HEK293 (cell line): ENCODE results near the gene SNX5.

Experiments used
- CTCF ChIA-PET: fragments of 350-600 bp; formaldehyde crosslinking; extraction: SDS; loops from one replicate; lab custom pipeline; 2021; ENCODE audit warnings: antibody characterized with exemption; lab: Yijun Ruan, JAX
- POLR2A ChIA-PET: fragments of 300-600 bp; formaldehyde crosslinking; extraction: SDS; loops from one replicate; lab custom pipeline; 2020; ENCODE audit warnings: antibody characterized with exemption, inconsistent platforms; lab: Yijun Ruan, JAX
- H3K27ac ChIP-seq: fragments of 200-500 bp; sonication (Bioruptor generic); 2 replicates; pipeline ENCODE4 v1.5.1; 2014; ENCODE audit warnings: low read depth, low read length, control low read depth, inconsistent platforms; ENCODE audit errors: extremely low read depth
- H3K36me3 ChIP-seq, 2 experiments: fragments of 200-500 bp in 1 of 2; sonication (Bioruptor generic) in 1 of 2; 1 replicate in 1 of 2; 2 replicates in 1 of 2; pipeline ENCODE4 v1.5.1; 2014 to 2017; ENCODE audit warnings: inconsistent platforms in 2 of 2, low read length in 2 of 2; ENCODE audit not compliant: control insufficient read depth in 2 of 2, insufficient read depth in 1 of 2
- H3K4me1 ChIP-seq: fragments of 200-500 bp; sonication (Bioruptor generic); 2 replicates; pipeline ENCODE4 v1.5.1; 2014; ENCODE audit warnings: mild to moderate bottlenecking, low read length, inconsistent platforms; ENCODE audit not compliant: control insufficient read depth, insufficient read depth
- H3K4me3 ChIP-seq: 2 replicates; pipeline ENCODE4 v1.5.1; 2011; ENCODE audit warnings: low read depth, mild to moderate bottlenecking, control low read depth, low read length, moderate library complexity
- H3K9me3 ChIP-seq: fragments of 200-500 bp; sonication (Bioruptor generic); 2 replicates; pipeline ENCODE4 v1.5.1; 2014; ENCODE audit warnings: low read depth, low read length, inconsistent platforms; ENCODE audit not compliant: control insufficient read depth, insufficient read depth
- FEZF1 ChIP-seq: fragments of 450-650 bp; formaldehyde crosslinking; IDR thresholded peaks from 2 replicates; pipeline ENCODE4 v1.5.1; 2016; ENCODE audit warnings: missing biosample characterization, missing genetic modification characterization
- GLI2 ChIP-seq: fragments of 450-650 bp; formaldehyde crosslinking; IDR thresholded peaks from 2 replicates; pipeline ENCODE4; 2017; ENCODE audit warnings: missing biosample characterization, missing genetic modification characterization, low read depth, borderline replicate concordance
- GLIS1 ChIP-seq: fragments of 450-650 bp; formaldehyde crosslinking; IDR thresholded peaks from 2 replicates; pipeline ENCODE4 v1.5.1; 2016; ENCODE audit warnings: missing biosample characterization, missing genetic modification characterization
- KLF9 ChIP-seq: fragments of 450-650 bp; formaldehyde crosslinking; IDR thresholded peaks from 2 replicates; pipeline ENCODE4 v1.5.1; 2016; ENCODE audit warnings: missing biosample characterization, missing genetic modification characterization, low read depth
- SETDB1 ChIP-seq: IDR thresholded peaks from one replicate; pipeline ENCODE4 v1.6.1; 2017; ENCODE audit warnings: mild to moderate bottlenecking, low read length, moderate library complexity, mixed read lengths; ENCODE audit not compliant: insufficient read length
- YY2 ChIP-seq: fragments of 450-650 bp; formaldehyde crosslinking; IDR thresholded peaks from 2 replicates; pipeline ENCODE4 v1.5.1; 2016; ENCODE audit warnings: missing biosample characterization, missing genetic modification characterization
- ZBTB21 ChIP-seq: fragments of 450-650 bp; formaldehyde crosslinking; IDR thresholded peaks from 2 replicates; pipeline ENCODE4 v1.5.1; 2017; ENCODE audit warnings: missing biosample characterization, missing genetic modification characterization
- ZBTB7A ChIP-seq: fragments of 450-650 bp; formaldehyde crosslinking; IDR thresholded peaks from 2 replicates; pipeline ENCODE4 v1.5.1; 2016; ENCODE audit warnings: low read depth, missing biosample characterization, missing genetic modification characterization
- ZNF112 ChIP-seq: fragments of 450-650 bp; formaldehyde crosslinking; IDR thresholded peaks from 2 replicates; pipeline ENCODE4 v1.5.0; 2017; ENCODE audit warnings: missing biosample characterization, missing genetic modification characterization
- ZNF23 ChIP-seq: fragments of 450-650 bp; formaldehyde crosslinking; IDR thresholded peaks from 2 replicates; pipeline ENCODE4 v1.5.1; 2016; ENCODE audit warnings: missing biosample characterization, missing genetic modification characterization, borderline replicate concordance
- ZNF248 ChIP-seq: fragments of 450-650 bp; formaldehyde crosslinking; IDR thresholded peaks from 2 replicates; pipeline ENCODE4 v1.5.1; 2017; ENCODE audit warnings: missing biosample characterization, missing genetic modification characterization
- ZNF26 ChIP-seq: fragments of 450-650 bp; formaldehyde crosslinking; IDR thresholded peaks from 2 replicates; pipeline ENCODE4 v1.5.1; 2016; ENCODE audit warnings: missing biosample characterization, missing genetic modification characterization
- ZNF311 ChIP-seq: fragments of 450-650 bp; formaldehyde crosslinking; IDR thresholded peaks from 2 replicates; pipeline ENCODE4 v1.5.1; 2017; ENCODE audit warnings: missing biosample characterization, missing genetic modification characterization, borderline replicate concordance
- ZNF366 ChIP-seq: fragments of 450-650 bp; formaldehyde crosslinking; conservative IDR thresholded peaks from 2 replicates; pipeline ENCODE4 v1.5.1; 2016; ENCODE audit warnings: missing biosample characterization, missing genetic modification characterization
- ZNF391 ChIP-seq: fragments of 450-650 bp; formaldehyde crosslinking; IDR thresholded peaks from 2 replicates; pipeline ENCODE4 v1.5.1; 2016; ENCODE audit warnings: low read depth, missing biosample characterization, missing genetic modification characterization, borderline replicate concordance
- ZNF449 ChIP-seq: fragments of 450-650 bp; formaldehyde crosslinking; IDR thresholded peaks from 2 replicates; pipeline ENCODE4 v1.5.1; 2017; ENCODE audit warnings: missing biosample characterization, mild to moderate bottlenecking, missing genetic modification characterization, moderate library complexity
- ZNF518A ChIP-seq: fragments of 450-650 bp; formaldehyde crosslinking; conservative IDR thresholded peaks from 2 replicates; pipeline ENCODE4 v1.5.1; 2016; ENCODE audit warnings: low read depth, missing biosample characterization, missing genetic modification characterization
- ZNF701 ChIP-seq: fragments of 450-650 bp; formaldehyde crosslinking; IDR thresholded peaks from 2 replicates; pipeline ENCODE4 v1.5.1; 2016; ENCODE audit warnings: missing biosample characterization, missing genetic modification characterization
- ZNF785 ChIP-seq: fragments of 450-650 bp; formaldehyde crosslinking; IDR thresholded peaks from 2 replicates; pipeline ENCODE4 v1.5.1; 2016; ENCODE audit warnings: missing biosample characterization, missing genetic modification characterization
- ZNF791 ChIP-seq: fragments of 450-650 bp; formaldehyde crosslinking; IDR thresholded peaks from 2 replicates; pipeline ENCODE4 v1.5.1; 2016; ENCODE audit warnings: missing biosample characterization, missing genetic modification characterization

SNX5 gene

GRCh38 chr20:17953935-17954334 is 14.7 kb downstream of the SNX5 start:
- Histone ChIP-seq H3K36me3 (peaks cover 36 to 92% of the 10 kb centered on the region in 2 experiments), H3K4me1 (peaks cover 5% of the 10 kb centered on the region; the same call in 1 of the 2 replicates), H3K27ac (no peak overlapping the region), H3K4me3 (no peak overlapping the region), H3K9me3 (no peaks in the 10 kb centered on the region)
- ChIA-PET POLR2A (no interaction called here), CTCF (interaction anchor here (0.5 to 1.6 kb wide), 3 partner anchors 15 to 56 kb away, joined by 3 to 10 read pairs (median 4); no protein-coding TSS in a partner anchor)
- TF ChIP-seq ZNF791 (tag by site-specific recombination) (no peak), ZNF23 (tag by site-specific recombination) (no peak), ZBTB21 (no peak)
- TF ChIP-seq, all 188 proteins: peak for 0

GRCh38 chr20:17952692-17953684 is 15.6 kb downstream of the SNX5 start:
- H3K27ac ChIP-seq, result no peak overlapping the region
- CTCF ChIA-PET, result interaction anchor here (0.7 to 1.6 kb wide), 2 partner anchors 14 to 335 kb away, joined by 3 to 10 read pairs; no protein-coding TSS in a partner anchor
- H3K4me3 ChIP-seq, result no peak overlapping the region
- no peaks in the 10 kb centered on the region for H3K9me3 ChIP-seq
- POLR2A ChIA-PET, result interaction anchor here (0.9 kb wide), 1 partner anchor 15 kb away, joined by 4 read pairs; no protein-coding TSS in a partner anchor
- H3K36me3 ChIP-seq, result peaks cover 39 to 98% of the 10 kb centered on the region in 2 experiments
- no peaks in the 10 kb centered on the region for H3K4me1 ChIP-seq
- TF ChIP-seq GLI2 (tag by site-specific recombination), result no peak
- TF ChIP-seq, all 188 proteins: peak for 0

- POLR2A ChIA-PET, result no interaction called here
- H3K4me1 ChIP-seq, result no peaks in the 10 kb centered on the region
- TF ChIP-seq ZNF248 (no peak), FEZF1 (tag by site-specific recombination) (no peak), ZNF701 (tag by site-specific recombination) (no peak), ZNF518A (tag by site-specific recombination) (no peak), ZNF449 (tag by site-specific recombination) (no peak), YY2 (tag by site-specific recombination) (no peak), KLF9 (tag by site-specific recombination) (no peak), ZNF391 (tag by site-specific recombination) (no peak), SETDB1 (no peak), ZNF785 (no peak), ZNF366 (no peak), ZNF112 (tag by site-specific recombination) (no peak), GLIS1 (no peak), ZNF311 (tag by site-specific recombination) (no peak), ZNF26 (tag by site-specific recombination) (no peak), ZBTB7A (tag by site-specific recombination) (no peak)
- TF ChIP-seq, all 188 proteins: peak for 0
- Histone ChIP-seq H3K9me3 (no peaks in the 10 kb centered on the region), H3K27ac (no peak overlapping the region), H3K36me3 (peaks cover 50 to 100% of the 10 kb centered on the region in 2 experiments), H3K4me3 (no peak overlapping the region)
- CTCF ChIA-PET, result no interaction called here
Measured at GRCh38 chr20:17951323-17951722, 17.3 kb downstream of the SNX5 start.
